Thyroid gland (tissue), 4 donors: Measurements from ENCODE around the gene ERCC1.

Experiments used
- CTCF ChIP-seq, 6 experiments: fragments of 200-600 bp in 3 of 6; fragments of 450-650 bp in 3 of 6; sonication (generic) in 3 of 6; IDR thresholded peaks; one replicate each; pipeline ENCODE4 v1.5.1; 2016 to 2019; ENCODE audit warnings: antibody characterized with exemption in 6 of 6, mild to moderate bottlenecking in 2 of 6, inconsistent platforms in 1 of 6, moderate library complexity in 1 of 6
- POLR2A ChIP-seq, 2 donors: fragments of 450-650 bp; IDR thresholded peaks; one replicate each; pipeline ENCODE4 v1.6.1; 2017; ENCODE audit warnings: antibody characterized with exemption in 2 of 2, mild to moderate bottlenecking in 2 of 2, moderate library complexity in 1 of 2

- no peak for TF ChIP-seq CTCF (IDR thresholded peaks at IDR 0.05)
- TF ChIP-seq POLR2A (IDR thresholded peaks at IDR 0.05), result no peak
Observed at GRCh38 chr19:45471931-45472562, 48.3 kb upstream of the ERCC1 start.
